ENCODE results near the gene DGCR6L.
"Not testable (repeated sequence)": the region's sequence is repeated elsewhere in the genome, so short reads cannot be mapped to it uniquely, and the experiment has no call there.

DGCR6L gene

DNA sequence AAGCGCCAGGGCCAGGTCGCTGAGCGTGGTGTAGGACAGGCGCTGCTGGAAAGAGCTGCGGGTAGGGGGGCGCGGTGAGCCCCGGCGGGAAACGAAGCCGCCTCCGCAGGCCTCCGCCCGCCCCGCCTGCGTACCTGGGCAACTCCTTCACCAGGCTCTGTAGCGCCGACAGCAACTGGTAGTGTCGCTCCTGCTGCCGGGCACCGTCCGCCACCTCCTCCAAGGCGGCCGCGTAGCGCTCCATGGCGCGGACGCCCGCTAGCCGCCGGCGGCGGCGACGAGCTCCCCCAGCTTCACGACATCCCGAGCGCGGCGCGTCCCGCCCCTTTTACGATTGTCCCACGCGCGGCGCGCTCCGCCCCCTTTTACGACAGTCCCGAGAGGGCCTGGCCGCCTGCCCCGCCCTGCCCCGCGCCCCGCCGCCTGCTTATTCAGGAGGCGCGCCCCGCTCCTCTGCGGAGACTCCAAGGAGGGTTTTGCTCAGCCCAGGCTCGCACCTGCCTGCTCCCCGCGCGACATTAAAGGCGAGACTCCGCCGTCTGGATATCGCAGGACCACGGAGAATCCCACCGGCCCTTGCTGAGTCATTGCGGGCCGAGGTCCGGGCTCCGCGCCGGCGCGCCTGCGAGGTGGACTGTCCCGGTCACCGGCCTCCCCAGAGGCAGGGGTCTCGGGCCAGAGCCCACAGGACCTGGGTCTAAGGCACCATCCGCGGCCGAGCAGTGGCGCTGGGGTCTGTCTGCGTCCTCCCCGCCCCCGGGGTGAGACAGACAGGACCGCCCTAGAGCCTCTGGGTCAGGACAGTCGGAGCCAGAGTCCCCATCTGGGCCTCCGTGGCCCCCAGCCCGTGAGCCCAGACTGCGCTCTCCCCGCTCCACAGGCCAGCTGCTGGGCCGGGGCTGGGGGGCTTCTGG, at the start of gene DGCR6L:
DGCR6L (minus strand) TSS at position 316 of the 914 bp plus-strand sequence; CDS start at position 244, 72 bp downstream.
- CTCF ChIA-PET, result interaction anchor here (1.4 kb wide), 2 partner anchors 27 to 163 kb away, joined by 3 to 4 read pairs; no protein-coding TSS in a partner anchor

DNA sequence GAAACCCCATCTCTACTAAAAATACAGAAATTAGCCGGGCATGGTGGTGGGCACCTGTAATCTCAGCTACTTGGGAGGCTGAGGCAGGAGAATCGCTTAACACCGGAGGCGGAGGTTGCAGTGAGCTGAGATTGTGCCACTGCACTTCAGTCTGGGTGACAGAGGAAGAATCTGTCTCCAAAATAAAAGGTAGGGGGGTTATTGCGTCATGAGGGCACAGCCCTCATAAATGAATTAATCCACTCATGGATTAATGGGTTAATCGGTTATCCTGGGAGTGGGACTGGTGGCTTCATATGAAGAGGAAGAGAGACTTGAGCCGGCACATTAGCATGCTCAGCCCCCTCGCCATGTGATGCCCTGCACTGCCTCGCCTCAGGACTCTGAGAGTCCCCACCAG, 49.0 kb upstream of the DGCR6L start:
- POLR2A ChIA-PET; H3K4me3 ChIP-seq (ENCODE audit: low read depth, low read length); CTCF ChIA-PET; DNase-seq (ENCODE audit: low read depth, low spot score): not testable (repeated sequence)

More for the DNA sequence above, at the start of gene DGCR6L:
- POLR2A ChIA-PET, result interaction anchor here (1.0 to 1.1 kb wide), 2 partner anchors 20 to 74 kb away, joined by 3 read pairs; partner anchors contain the start of gene ZNF74
- TF ChIP-seq, protein P1, sequence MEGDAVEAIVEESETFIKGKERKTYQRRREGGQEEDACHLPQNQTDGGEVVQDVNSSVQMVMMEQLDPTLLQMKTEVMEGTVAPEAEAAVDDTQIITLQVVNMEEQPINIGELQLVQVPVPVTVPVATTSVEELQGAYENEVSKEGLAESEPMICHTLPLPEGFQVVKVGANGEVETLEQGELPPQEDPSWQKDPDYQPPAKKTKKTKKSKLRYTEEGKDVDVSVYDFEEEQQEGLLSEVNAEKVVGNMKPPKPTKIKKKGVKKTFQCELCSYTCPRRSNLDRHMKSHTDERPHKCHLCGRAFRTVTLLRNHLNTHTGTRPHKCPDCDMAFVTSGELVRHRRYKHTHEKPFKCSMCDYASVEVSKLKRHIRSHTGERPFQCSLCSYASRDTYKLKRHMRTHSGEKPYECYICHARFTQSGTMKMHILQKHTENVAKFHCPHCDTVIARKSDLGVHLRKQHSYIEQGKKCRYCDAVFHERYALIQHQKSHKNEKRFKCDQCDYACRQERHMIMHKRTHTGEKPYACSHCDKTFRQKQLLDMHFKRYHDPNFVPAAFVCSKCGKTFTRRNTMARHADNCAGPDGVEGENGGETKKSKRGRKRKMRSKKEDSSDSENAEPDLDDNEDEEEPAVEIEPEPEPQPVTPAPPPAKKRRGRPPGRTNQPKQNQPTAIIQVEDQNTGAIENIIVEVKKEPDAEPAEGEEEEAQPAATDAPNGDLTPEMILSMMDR (IDR thresholded peaks at IDR 0.05; ENCODE audit: insufficient read depth, low read length, missing control alignments), result no peak
- peak; percentile 50 for DNase-seq (ENCODE audit: low read depth, low spot score)
- peak within 1 kb of the TSS; percentile 89 for H3K4me3 ChIP-seq (ENCODE audit: low read depth, low read length)

DNA sequence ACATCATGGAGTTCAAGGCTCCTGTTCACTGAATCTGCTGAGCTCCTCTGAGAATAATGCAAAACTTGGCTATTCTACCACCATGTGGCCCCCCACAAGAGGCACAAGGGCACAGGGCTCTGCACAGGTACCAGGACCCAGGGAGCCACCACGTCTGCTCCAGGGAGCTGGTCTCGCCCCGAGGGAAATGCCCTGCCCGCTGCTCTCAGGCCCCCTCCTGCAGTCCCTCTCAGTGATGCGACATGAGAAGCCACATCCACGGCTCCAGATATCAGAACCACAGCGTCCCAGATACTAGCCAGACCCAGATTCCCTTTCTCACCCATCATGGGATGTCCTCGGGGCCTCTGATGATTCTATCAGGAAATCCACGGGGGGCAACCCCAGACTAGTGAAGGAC, 47.0 kb upstream of the DGCR6L start:
- POLR2A ChIA-PET; H3K4me3 ChIP-seq (ENCODE audit: low read depth, low read length); CTCF ChIA-PET; DNase-seq (ENCODE audit: low read depth, low spot score): not testable (repeated sequence)

DNA sequence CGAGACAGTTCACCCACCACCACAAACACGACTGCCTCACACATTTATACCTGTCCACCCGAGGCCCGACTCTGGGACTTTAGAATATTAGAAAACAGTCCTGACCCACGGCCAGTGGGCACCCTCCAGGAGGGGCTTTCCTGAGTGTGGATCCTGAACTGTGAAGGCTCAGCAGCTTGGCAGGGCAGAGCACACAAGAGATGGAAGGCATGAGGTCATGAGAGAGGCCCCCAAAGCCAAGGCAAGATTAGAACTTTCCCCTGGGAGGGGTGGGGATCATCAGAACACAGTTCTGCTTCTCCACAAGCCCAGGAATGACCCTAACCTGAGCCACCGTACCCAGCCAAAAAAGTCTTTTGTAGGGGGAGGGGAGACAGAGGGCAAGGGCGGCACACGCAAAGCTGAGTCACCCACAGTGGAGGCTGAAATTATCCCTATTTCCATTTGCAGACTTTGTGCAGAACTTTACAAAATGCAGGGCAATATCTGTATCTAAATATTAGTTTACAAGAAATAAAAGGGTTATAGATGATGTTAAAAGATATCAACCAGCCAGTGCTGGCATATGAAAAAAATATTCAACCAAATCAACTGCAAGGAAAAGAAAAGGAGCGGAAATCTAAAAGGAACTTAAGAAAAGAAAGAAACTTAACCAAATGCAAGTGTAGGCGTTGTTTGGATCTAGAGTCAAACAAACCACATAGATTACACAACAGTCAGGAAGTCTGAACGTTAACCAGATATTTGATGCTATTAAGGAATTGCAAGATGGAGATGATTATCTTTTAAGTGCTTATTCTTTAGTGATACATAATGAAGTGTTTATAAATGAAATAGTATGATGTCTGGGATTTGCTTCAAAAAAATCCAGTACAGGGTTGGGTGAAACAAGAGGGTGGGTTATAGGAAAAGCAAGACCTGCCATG, 44.7 kb upstream of the DGCR6L start:
- POLR2A ChIA-PET; H3K4me3 ChIP-seq (ENCODE audit: low read depth, low read length); CTCF ChIA-PET; DNase-seq (ENCODE audit: low read depth, low spot score): not testable (repeated sequence)

DNA sequence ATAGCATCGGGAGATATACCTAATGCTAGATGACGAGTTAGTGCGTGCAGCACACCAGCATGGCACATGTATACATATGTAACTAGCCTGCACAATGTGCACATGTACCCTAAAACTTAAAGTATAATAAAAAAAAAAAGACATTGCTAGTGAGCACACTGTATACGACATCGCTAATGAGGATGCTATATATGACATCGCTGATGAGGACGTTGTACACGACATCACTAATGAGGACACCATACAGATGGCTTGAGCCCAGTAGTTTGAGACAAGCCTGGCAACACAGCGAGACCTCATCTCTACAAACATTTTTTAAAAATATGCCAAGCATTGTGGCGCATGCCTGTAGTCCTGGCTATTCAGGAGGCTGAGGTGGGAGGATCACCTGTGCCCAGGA, 42.5 kb upstream of the DGCR6L start:
- H3K4me3 ChIP-seq (ENCODE audit: low read depth, low read length); POLR2A ChIA-PET; CTCF ChIA-PET; DNase-seq (ENCODE audit: low read depth, low spot score): not testable (repeated sequence)

DNA sequence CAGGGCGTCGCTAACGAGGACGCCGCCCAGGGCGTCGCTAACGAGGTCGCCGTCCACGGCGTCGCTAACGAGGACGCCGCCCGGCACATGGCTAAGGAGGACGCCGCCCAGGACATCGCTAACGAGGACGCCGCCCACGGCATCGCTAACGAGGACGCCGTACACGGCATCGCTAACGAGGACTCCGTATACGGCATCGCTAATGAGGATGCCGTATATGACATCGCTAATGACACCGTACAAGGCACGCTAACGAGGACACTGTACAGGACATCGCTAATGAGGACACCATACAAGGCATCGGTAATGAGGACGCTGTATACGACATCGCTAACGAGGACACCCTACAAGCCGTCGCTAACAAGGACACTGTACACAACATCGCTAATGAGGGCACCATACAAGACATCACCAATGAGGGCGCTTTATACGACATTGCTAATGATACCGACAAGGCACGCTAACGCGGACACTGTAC, 41.9 kb upstream of the DGCR6L start:
- CTCF ChIA-PET; POLR2A ChIA-PET; H3K4me3 ChIP-seq (ENCODE audit: low read depth, low read length); DNase-seq (ENCODE audit: low read depth, low spot score): not testable (repeated sequence)

DNA sequence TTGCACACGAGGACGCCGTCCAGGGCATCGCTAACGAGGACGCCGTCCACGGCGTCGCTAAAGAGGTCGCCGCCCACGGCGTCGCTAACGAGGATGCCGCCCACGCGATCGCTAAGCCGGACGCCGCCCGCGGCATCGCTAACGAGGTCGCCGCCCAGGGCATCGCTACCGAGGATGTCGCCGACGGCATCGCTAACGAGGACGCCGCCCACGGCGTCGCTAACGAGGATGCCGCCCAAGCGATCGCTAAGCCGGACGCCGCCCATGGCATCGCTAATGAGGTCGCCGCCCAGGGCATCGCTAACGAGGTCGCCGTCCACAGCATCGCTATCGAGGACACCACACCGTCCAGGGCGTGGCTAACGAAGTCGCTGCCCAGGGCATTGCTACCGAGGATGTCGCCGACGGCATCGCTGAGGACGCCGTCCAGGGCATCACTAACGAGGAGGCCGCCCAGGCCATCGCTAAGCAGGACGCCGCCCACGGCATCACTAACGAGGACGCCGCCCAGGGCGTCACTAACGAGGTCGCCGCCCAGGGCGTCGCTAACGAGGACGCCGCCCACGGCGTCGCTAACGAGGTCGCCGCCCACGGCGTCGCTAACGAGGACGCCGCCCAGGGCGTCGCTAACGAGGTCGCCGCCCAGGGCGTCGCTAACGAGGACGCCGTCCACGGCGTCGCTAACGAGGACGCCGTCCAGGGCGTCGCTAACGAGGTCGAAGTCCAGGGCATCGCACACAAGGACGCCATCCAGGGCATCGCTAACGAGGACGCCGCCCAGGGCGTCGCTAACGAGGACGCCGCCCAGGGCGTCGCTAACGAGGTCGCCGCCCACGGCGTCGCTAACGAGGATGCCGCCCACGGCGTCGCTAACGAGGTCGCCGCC, 41.2 kb upstream of the DGCR6L start:
- CTCF ChIA-PET; POLR2A ChIA-PET; DNase-seq (ENCODE audit: low read depth, low spot score); H3K4me3 ChIP-seq (ENCODE audit: low read depth, low read length): not testable (repeated sequence)

DNA sequence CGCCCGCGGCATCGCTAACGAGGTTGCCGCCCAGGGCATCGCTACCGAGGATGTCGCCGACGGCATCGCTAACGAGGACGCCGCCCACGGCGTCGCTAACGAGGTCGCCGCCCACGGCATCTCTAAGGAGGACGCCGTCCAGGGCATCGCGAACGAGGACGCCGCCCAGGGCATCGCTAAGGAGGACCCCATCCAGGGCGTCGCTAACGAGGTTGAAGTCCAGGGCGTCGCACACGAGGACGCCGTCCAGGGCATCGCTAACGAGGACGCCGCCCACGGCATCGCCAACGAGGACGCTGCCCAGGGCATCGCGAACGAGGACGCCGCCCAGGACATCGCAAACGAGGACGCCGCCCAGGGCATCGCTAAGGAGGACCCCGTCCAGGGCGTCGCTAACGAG, 40.4 kb upstream of the DGCR6L start:
- CTCF ChIA-PET; H3K4me3 ChIP-seq (ENCODE audit: low read depth, low read length); POLR2A ChIA-PET; DNase-seq (ENCODE audit: low read depth, low spot score): not testable (repeated sequence)

DNA sequence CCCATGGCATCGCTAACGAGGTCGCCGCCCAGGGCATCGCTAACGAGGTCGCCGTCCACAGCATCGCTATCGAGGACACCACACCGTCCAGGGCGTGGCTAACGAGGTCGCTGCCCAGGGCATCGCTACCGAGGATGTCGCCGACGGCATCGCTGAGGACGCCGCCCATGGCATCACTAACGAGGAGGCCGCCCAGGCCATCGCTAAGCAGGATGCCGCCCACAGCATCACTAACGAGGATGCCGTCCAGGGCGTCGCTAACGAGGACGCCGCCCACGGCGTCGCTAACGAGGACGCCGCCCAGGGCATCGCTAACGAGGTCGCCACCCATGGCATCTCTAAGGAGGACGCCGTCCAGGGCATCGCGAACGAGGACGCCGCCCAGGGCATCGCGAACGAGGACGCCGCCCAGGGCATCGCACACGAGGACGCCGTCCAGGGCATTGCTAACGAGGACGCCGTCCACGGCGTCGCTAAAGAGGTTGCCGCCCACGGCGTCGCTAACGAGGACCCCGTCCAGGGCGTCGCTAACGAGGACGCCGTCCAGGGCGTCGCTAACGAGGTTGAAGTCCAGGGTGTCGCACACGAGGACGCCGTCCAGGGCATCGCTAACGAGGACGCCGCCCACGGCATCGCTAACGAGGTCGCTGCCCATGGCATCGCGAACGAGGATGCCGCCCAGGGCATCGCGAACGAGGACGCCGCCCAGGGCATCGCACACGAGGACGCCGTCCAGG, 38.8 kb upstream of the DGCR6L start:
- DNase-seq (ENCODE audit: low read depth, low spot score); POLR2A ChIA-PET; H3K4me3 ChIP-seq (ENCODE audit: low read depth, low read length); CTCF ChIA-PET: not testable (repeated sequence)

DNA sequence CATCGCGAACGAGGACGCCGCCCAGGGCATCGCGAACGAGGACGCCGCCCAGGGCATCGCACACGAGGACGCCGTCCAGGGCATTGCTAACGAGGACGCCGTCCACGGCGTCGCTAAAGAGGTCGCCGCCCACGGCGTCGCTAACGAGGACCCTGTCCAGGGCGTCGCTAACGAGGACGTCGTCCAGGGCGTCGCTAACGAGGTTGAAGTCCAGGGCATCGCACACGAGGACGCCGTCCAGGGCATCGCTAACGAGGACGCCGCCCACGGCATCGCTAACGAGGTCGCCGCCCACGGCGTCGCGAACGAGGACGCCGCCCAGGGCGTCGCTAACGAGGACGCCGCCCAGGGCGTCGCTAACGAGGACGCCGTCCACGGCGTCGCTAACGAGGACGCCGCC, 38.1 kb upstream of the DGCR6L start:
- H3K4me3 ChIP-seq (ENCODE audit: low read depth, low read length); POLR2A ChIA-PET; DNase-seq (ENCODE audit: low read depth, low spot score); CTCF ChIA-PET: not testable (repeated sequence)

DNA sequence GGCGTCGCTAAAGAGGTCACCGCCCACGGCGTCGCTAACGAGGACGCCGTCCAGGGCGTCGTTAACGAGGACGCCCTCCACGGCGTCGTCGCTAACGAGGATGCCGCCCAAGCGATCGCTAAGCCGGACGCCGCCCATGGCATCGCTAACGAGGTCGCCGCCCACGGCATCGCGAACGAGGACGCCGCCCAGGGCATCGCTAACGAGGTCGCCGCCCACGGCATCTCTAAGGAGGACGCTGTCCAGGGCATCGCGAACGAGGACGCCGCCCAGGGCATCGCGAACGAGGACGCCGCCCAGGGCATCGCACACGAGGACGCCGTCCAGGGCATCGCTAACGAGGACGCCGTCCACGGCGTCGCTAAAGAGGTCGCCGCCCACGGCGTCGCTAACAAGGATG, 37.0 kb upstream of the DGCR6L start:
- DNase-seq (ENCODE audit: low read depth, low spot score); POLR2A ChIA-PET; CTCF ChIA-PET; H3K4me3 ChIP-seq (ENCODE audit: low read depth, low read length): not testable (repeated sequence)

DNA sequence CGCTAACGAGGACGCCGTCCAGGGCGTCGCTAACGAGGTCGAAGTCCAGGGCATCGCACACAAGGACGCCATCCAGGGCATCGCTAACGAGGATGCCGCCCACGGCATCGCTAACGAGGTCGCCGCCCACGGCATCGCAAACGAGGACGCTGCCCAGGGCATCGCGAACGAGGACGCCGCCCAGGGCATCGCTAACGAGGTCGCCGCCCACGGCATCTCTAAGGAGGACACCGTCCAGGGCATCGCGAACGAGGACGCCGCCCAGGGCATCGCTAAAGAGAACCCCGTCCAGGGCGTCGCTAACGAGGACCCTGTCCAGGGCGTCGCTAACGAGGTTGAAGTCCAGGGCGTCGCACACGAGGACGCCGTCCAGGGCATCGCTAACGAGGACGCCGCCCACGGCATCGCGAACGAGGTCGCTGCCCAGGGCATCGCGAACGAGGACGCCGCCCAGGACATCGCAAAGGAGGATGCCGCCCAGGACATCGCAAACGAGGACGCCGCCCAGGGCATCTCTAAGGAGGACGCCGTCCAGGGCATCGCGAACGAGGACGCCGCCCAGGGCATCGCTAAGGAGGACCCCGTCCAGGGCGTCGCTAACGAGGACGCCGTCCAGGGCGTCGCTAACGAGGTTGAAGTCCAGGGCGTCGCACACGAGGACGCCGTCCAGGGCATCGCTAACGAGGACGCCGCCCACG, 36.2 kb upstream of the DGCR6L start:
- CTCF ChIA-PET, POLR2A ChIA-PET: not testable (repeated sequence)

More for the DNA sequence above, 36.2 kb upstream of the DGCR6L start:
- not testable (repeated sequence) for H3K4me3 ChIP-seq (ENCODE audit: low read depth, low read length); DNase-seq (ENCODE audit: low read depth, low spot score)

Measured in AG04449 (cell line).